SK-N-SH (cell line): Measurements from ENCODE around the gene SLC2A14. TPM values are rescaled to one million over a fixed set of nuclear protein-coding genes. Genes with fewer than 3 reads are reported as not detected.
A peak's percentile ranks its signal among the peaks of the same experiment; 100 is the strongest.
"Not testable (repeated sequence)": the region's sequence is repeated elsewhere in the genome, so short reads cannot be mapped to it uniquely, and the experiment has no call there.

Experiments
- CTCF ChIA-PET: fragments of 300-600, 350-600 bp; formaldehyde crosslinking; extraction: SDS; loops from one replicate; lab custom pipeline; 2021; lab: Yijun Ruan, JAX
- POLR2A ChIA-PET: fragments of 350-600 bp; sonication (Branson Sonifier 250); formaldehyde crosslinking; extraction: SDS; loops from one replicate; lab custom pipeline; 2020; ENCODE audit warnings: antibody characterized with exemption, inconsistent platforms; lab: Yijun Ruan, JAX
- DNase-seq: peaks from one replicate; pipeline ENCODE4 v3.0.0; 2012
- H2AFZ ChIP-seq: fragments of 200-600 bp; sonication (generic); 2 replicates; pipeline ENCODE4 v1.8.1; 2016; ENCODE audit warnings: antibody characterized with exemption, mild to moderate bottlenecking, low read depth
- H3F3A ChIP-seq: fragments of 200-600 bp; sonication (generic); replicated peaks from 2 replicates; pipeline ENCODE3; 2016; ENCODE audit warnings: antibody characterized with exemption, mild to moderate bottlenecking; ENCODE audit not compliant: insufficient read depth
- H3K27ac ChIP-seq, 2 experiments: fragments of 200-500 bp in 1 of 2; fragments of 200-600 bp in 1 of 2; sonication (Bioruptor generic) in 1 of 2; sonication (generic), shearing (Covaris generic) in 1 of 2; 2 replicates each; pipeline versions ENCODE4 v1.5.1 to v1.6.1; 2014 to 2016; ENCODE audit warnings: low read depth in 2 of 2, inconsistent platforms in 1 of 2, low read length in 1 of 2, mild to moderate bottlenecking in 1 of 2, mixed read lengths in 1 of 2
- H3K27me3 ChIP-seq: fragments of 200-600 bp; sonication (generic), shearing (Covaris generic); 2 replicates; pipeline ENCODE4 v1.6.1; 2016; ENCODE audit warnings: mixed run types; ENCODE audit not compliant: insufficient read depth
- H3K36me3 ChIP-seq, 2 experiments: fragments of 200-500 bp in 1 of 2; fragments of 200-600 bp in 1 of 2; sonication (Bioruptor generic) in 1 of 2; sonication (generic) in 1 of 2; replicated peaks in 1 of 2; 2 replicates each; pipeline versions ENCODE3 to v1.5.1; 2014 to 2016; ENCODE audit warnings: low read length in 1 of 2, mild to moderate bottlenecking in 1 of 2; ENCODE audit not compliant: insufficient read depth in 2 of 2, control insufficient read depth in 1 of 2
- H3K4me1 ChIP-seq, 2 experiments: fragments of 200-500 bp in 1 of 2; fragments of 200-600 bp in 1 of 2; sonication (Bioruptor generic) in 1 of 2; sonication (generic), shearing (Covaris generic) in 1 of 2; 2 replicates each; pipeline versions ENCODE4 v1.5.1 to v1.6.1; 2014 to 2016; ENCODE audit warnings: low read depth in 1 of 2, low read length in 1 of 2, mixed run types in 1 of 2; ENCODE audit not compliant: insufficient read depth in 2 of 2, control insufficient read depth in 1 of 2
- H3K4me2 ChIP-seq: fragments of 200-600 bp; sonication (generic), shearing (Covaris generic); 2 replicates; pipeline ENCODE4 v1.6.1; 2017; ENCODE audit warnings: mixed run types
- H3K4me3 ChIP-seq, 2 experiments: fragments of 200-500 bp in 1 of 2; fragments of 200-600 bp in 1 of 2; sonication (Bioruptor generic) in 1 of 2; sonication (generic), shearing (Covaris generic) in 1 of 2; 2 replicates each; pipeline versions ENCODE4 v1.5.1 to v1.8.1; 2014 to 2016; ENCODE audit warnings: low read depth in 2 of 2, inconsistent platforms in 1 of 2, low read length in 1 of 2, mild to moderate bottlenecking in 1 of 2, mixed read lengths in 1 of 2, moderate library complexity in 1 of 2
- H3K79me2 ChIP-seq: fragments of 200-600 bp; sonication (generic); 2 replicates; pipeline ENCODE4 v1.8.1; 2017; ENCODE audit warnings: mild to moderate bottlenecking; ENCODE audit not compliant: insufficient read depth
- H3K9ac ChIP-seq: fragments of 200-600 bp; sonication (generic); 2 replicates; pipeline ENCODE4 v1.6.1; 2017; ENCODE audit warnings: mixed run types
- H3K9me2 ChIP-seq: fragments of 200-600 bp; sonication (generic); 2 replicates; pipeline ENCODE4 v1.6.1; 2017; ENCODE audit warnings: mixed run types
- H3K9me3 ChIP-seq: fragments of 200-600 bp; sonication (generic); 2 replicates; pipeline ENCODE4 v1.6.1; 2017; ENCODE audit warnings: mixed run types, mild to moderate bottlenecking, moderate library complexity
- H4K20me1 ChIP-seq: fragments of 200-600 bp; sonication (generic); 2 replicates; pipeline ENCODE4 v1.6.1; 2017; ENCODE audit warnings: mild to moderate bottlenecking, mixed run types; ENCODE audit not compliant: insufficient read depth
- CHD2 ChIP-seq: fragments of 150-350 bp; IDR thresholded peaks from 2 replicates; pipeline ENCODE4 v1.6.1; 2018; ENCODE audit warnings: low read length; ENCODE audit not compliant: partially characterized antibody
- CTCF ChIP-seq: fragments of 200-600 bp; sonication (generic); IDR thresholded peaks from 2 replicates; pipeline ENCODE4 v1.6.1; 2017; ENCODE audit warnings: antibody characterized with exemption, mild to moderate bottlenecking, moderate library complexity
- ELF1 ChIP-seq: IDR thresholded peaks from 2 replicates; pipeline ENCODE4 v1.4.0; 2012
- FOSL2 ChIP-seq: IDR thresholded peaks from 2 replicates; pipeline ENCODE4 v1.4.0; 2012; ENCODE audit warnings: low read depth, mild to moderate bottlenecking, moderate library complexity, borderline replicate concordance
- GATA2 ChIP-seq: sonication (generic); formaldehyde crosslinking; IDR thresholded peaks from 2 replicates; pipeline ENCODE4 v1.5.0; 2020; ENCODE audit warnings: mild to moderate bottlenecking, missing genetic modification reagents
- JUND ChIP-seq: IDR thresholded peaks from 2 replicates; pipeline ENCODE4 v1.4.0; 2012
- NFIC ChIP-seq: IDR thresholded peaks from 2 replicates; pipeline ENCODE4 v1.4.0; 2012; ENCODE audit warnings: borderline replicate concordance
- POLR2AphosphoS5 ChIP-seq: IDR thresholded peaks from 2 replicates; pipeline ENCODE4 v1.6.1; 2012; ENCODE audit warnings: low read depth, low read length
- RAD21 ChIP-seq: IDR thresholded peaks from 2 replicates; pipeline ENCODE4 v1.6.1; 2012; ENCODE audit warnings: mild to moderate bottlenecking, low read length
- SMC3 ChIP-seq: IDR thresholded peaks from 2 replicates; pipeline ENCODE4 v1.6.1; 2012; ENCODE audit warnings: low read depth, low read length, improper control_type of control experiment
- TAF1 ChIP-seq: IDR thresholded peaks from 2 replicates; pipeline ENCODE4 v1.6.1; 2012; ENCODE audit warnings: low read depth, mild to moderate bottlenecking, low read length, moderate library complexity, borderline replicate concordance
- TCF12 ChIP-seq: IDR thresholded peaks from 2 replicates; pipeline ENCODE4 v1.4.0; 2012
- YY1 ChIP-seq: IDR thresholded peaks from 2 replicates; pipeline ENCODE4 v1.4.0; 2012; ENCODE audit warnings: low read depth, mild to moderate bottlenecking
- WGBS: methylation state at CpG from one replicate; pipeline ENCODE4 v1.1.6; 2017; ENCODE audit warnings: low lambda C conversion rate; 5-methylcytosine and 5-hydroxymethylcytosine counted together
- polyA plus RNA-seq, 3 experiments: library from polyadenylated mRNA; depleted of rRNA; stranded (reverse); fragments of >200 nt; gene quantifications; 2 replicates each; pipeline ENCODE4 v1.2.3, GENCODE V29; 2012

Gene SLC2A14
- polyA plus RNA-seq, 1 of the 3 experiments (the other 2 are of a cell fraction) = 0.39 TPM

DNA sequence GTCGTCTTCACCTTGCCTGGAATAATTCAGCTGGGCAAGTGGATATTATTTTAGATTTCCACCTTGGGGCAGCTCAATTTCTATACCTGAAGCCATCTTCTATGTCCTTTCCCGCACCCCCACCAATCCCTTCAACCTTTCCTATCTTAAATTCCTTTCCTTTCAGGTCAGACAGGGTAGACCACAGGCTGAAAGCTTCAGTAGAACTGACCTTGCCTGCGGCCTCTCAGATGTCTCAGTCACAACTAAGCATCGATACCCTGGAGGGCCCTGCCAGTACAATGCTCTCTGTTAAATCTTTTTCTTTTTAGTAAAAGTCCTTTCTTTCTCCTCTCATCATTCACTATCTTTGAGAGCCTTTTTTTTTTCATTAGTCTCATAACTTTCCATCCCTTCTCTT, 38.9 kb downstream of the SLC2A14 start:
- Histone ChIP-seq H3K4me2 (no peak overlapping the region), H3K9me2 (no peaks in the 10 kb centered on the region), H3K36me3 (no peaks in the 10 kb centered on the region), H2AFZ (no peak overlapping the region), H3K27me3 (peaks cover 33% of the 10 kb centered on the region), H3K9ac (no peak overlapping the region), H4K20me1 (no peaks in the 10 kb centered on the region), H3K4me3 (no peak overlapping the region), H3K9me3 (no peaks in the 10 kb centered on the region), H3F3A (no peaks in the 10 kb centered on the region), H3K79me2 (no peaks in the 10 kb centered on the region), H3K27ac (no peak overlapping the region), H3K4me1 (no peaks in the 10 kb centered on the region)
- ChIA-PET CTCF (no interaction called here), POLR2A (no interaction called here)
- no peak for DNase-seq
- TF ChIP-seq JUND (no peak), FOSL2 (no peak), TAF1 (no peak), NFIC (no peak), ELF1 (no peak), GATA2 (CRISPR knock-in tag) (no peak), TCF12 (no peak), YY1 (no peak), RAD21 (no peak), POLR2AphosphoS5 (no peak)
- WGBS = 7% methylated on average over 4 of the region's 4 CpGs

- H3K27ac ChIP-seq, H3F3A ChIP-seq, DNase-seq, H3K4me1 ChIP-seq, CTCF ChIA-PET, H2AFZ ChIP-seq, H3K36me3 ChIP-seq, POLR2A ChIA-PET, H3K9me3 ChIP-seq, H3K9ac ChIP-seq, H3K4me2 ChIP-seq, H3K9me2 ChIP-seq, H3K79me2 ChIP-seq, H3K4me3 ChIP-seq, H4K20me1 ChIP-seq: not testable (repeated sequence)
- H3K27me3 ChIP-seq = peaks cover 39% of the 10 kb centered on the region
- 19% methylated on average over 6 of the region's 6 CpGs for WGBS
Observed at GRCh38 chr12:7833201-7833600, 39.5 kb downstream of the SLC2A14 start.

DNA sequence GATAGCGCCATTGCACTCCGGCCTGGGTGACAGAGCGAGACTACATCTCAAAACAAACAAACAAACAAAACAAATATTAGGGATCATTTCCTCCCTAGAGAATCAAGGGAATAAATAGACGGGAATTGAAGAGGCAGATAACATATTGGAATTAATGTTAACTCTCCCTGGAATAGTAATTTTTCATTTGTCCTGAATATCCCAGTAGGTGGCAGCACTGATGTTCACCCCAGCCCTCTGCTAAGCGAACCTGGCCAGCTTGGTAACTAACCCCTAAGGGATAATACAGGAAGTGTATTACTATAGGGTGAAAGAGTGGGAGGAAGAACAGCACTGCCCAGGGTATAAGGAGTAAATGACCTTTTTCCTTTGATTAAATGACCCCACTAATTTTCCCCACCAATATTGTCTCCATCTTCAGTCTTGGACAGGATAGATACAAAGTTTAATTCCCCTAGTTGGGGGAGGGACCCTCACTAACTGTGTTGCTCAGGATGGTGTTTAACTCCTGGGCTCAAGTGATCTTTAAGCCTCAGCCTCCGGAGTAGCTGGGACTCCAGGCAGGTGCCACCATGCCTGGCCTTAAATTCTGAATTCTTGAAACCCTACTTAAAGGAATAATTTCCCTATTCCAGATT, 40.5 kb downstream of the SLC2A14 start:
- H3K4me2 ChIP-seq = no peak overlapping the region
- ChIA-PET POLR2A (no interaction called here), CTCF (interaction anchor here (0.6 to 1.3 kb wide), 3 partner anchors 20 to 162 kb away, joined by 3 to 4 read pairs (median 3); no protein-coding TSS in a partner anchor)
- H3K27me3 ChIP-seq = peaks cover 45% of the 10 kb centered on the region
- WGBS = 32% methylated on average over 6 of the region's 6 CpGs
- H3K4me3 ChIP-seq = no peak overlapping the region
- H3K4me1 ChIP-seq = no peaks in the 10 kb centered on the region
- H3K9me3 ChIP-seq = no peaks in the 10 kb centered on the region
- no peaks in the 10 kb centered on the region for H4K20me1 ChIP-seq
- H3K79me2 ChIP-seq = no peaks in the 10 kb centered on the region
- no peak for TF ChIP-seq NFIC
- no peak for TF ChIP-seq CHD2
- peak; percentile 28 for TF ChIP-seq RAD21
- peak; percentile 74 for TF ChIP-seq CTCF
- TF ChIP-seq SMC3 = peak; percentile 38
- H3F3A ChIP-seq = no peaks in the 10 kb centered on the region
- no peak overlapping the region for H2AFZ ChIP-seq
- no peak overlapping the region for H3K9ac ChIP-seq
- no peaks in the 10 kb centered on the region for H3K36me3 ChIP-seq
- peak; percentile 49 for DNase-seq
- H3K9me2 ChIP-seq = no peaks in the 10 kb centered on the region
- H3K27ac ChIP-seq = no peak overlapping the region

DNA sequence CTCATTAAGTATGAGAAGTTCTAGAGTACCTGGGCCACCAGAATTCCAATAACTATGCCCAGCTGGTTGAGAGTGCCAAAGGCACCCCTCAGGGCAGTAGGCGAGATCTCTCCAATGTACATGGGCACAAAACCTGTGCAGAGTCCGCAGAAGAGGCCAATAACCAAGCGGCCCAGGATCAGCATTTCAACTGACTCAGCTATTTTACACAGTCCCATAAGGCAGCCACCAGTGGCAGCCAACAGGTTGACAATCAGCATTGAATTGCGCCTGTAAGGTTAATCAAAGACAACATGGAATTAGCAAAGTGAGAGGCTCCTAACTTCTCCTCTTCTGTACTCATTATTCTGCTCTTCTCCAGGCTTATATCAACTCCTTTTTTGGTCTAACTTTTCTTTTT, 43.0 kb downstream of the SLC2A14 start:
- not testable (repeated sequence) for H3K4me3 ChIP-seq
- CTCF ChIA-PET = interaction anchor here (1.1 kb wide), 1 partner anchor 20 kb away, joined by 3 read pairs; no protein-coding TSS in a partner anchor

More for the DNA sequence above, 43.0 kb downstream of the SLC2A14 start:
- H3K27ac ChIP-seq, H3K79me2 ChIP-seq, H3F3A ChIP-seq, POLR2A ChIA-PET, H3K9ac ChIP-seq, H3K9me2 ChIP-seq, H3K9me3 ChIP-seq, H3K4me1 ChIP-seq, H4K20me1 ChIP-seq, H2AFZ ChIP-seq, H3K4me2 ChIP-seq, DNase-seq, H3K36me3 ChIP-seq: not testable (repeated sequence)
- 3% methylated on average over 4 of the region's 4 CpGs for WGBS
- peaks cover 51% of the 10 kb centered on the region; the same call in 1 of the 2 replicates for H3K27me3 ChIP-seq
